Loucy (cell line): ENCODE results near the gene TENM4.

Experiments
- CTCF ChIP-seq: fragments of 200-600 bp; sonication (generic); conservative IDR thresholded peaks from 2 replicates; pipeline ENCODE4 v1.5.1; 2014; ENCODE audit warnings: mild to moderate bottlenecking, antibody characterized with exemption, low read length
- EZH2phosphoT487 ChIP-seq: fragments of 200-600 bp; IDR thresholded peaks from 2 replicates; pipeline ENCODE4 v1.6.1; 2018; ENCODE audit warnings: antibody characterized with exemption, mild to moderate bottlenecking, moderate library complexity, borderline replicate concordance

- TF ChIP-seq EZH2phosphoT487 (no peak), CTCF (no peak)
These were observed 318.1 kb downstream of the TENM4 start for GRCh38 chr11:79122759-79123158.
